ENCODE measurements around the gene FRAT1.
"Not testable (repeated sequence)": the region's sequence is repeated elsewhere in the genome, so short reads cannot be mapped to it uniquely, and the experiment has no call there.

The FRAT1 gene

DNA sequence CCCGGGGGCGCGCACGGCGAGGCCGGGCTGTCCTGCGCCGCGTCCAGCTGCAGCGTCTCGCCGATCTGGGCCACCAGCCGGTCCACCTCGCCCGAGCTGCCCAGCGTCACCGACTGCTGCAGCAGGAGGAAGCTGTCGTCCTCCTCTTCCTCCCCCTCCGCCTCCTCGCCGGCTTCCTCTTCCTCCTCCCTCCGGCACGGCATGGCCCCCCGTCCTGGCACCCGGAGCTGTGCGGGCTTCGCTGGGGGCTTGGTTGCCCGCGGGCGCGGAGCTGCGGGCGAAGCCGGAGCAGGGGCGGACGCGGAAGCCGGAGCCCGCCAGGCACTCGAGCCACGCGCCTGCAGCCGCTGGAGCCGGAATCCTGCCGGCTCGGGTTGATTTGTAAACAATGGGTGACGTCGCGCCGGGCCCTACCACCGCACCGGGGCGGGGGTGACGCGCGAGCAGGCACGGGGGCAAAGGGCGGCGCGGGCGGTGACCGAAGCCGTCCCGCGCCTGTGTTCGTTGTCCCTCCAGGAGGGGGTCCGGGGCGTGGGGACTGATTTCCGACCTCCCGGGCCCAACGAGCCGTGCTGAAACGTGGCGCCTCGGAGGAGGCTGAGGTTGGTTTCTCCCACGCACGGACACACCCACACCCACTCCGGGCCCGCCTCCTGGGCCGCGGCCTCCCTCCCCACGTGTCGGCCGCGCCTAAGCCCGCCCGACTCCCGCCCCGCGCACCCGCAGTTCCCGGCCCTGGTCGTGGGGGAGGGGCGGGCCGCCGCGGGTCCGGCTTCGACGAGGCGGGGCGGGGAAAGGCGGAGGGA, 15.5 kb downstream of the FRAT1 start, which contains the start of gene FRAT2:
Gene FRAT2 (minus strand): TSS at position 360 of the 806 bp plus-strand sequence. CDS start 157 bp downstream, at position 203.
- H3K27ac ChIP-seq (ENCODE audit: low read depth in 2 of 2, low read length in 2 of 2): peak within 1 kb of the TSS; percentile 91 to 94
- H3K9ac ChIP-seq (ENCODE audit: low read depth in 1 of 2, low read length in 2 of 2): peak within 1 kb of the TSS; percentile 94 to 97
- no peaks in the 10 kb centered on the region for H3K9me3 ChIP-seq (ENCODE audit: control insufficient read depth in 2 of 2, low read length in 2 of 2)
- H3K4me3 ChIP-seq (ENCODE audit: low read length in 2 of 2): peak within 1 kb of the TSS; percentile 89 to 91
- peaks cover 0 to 2% of the 10 kb centered on the region in 2 donors for H3K36me3 ChIP-seq (ENCODE audit: control insufficient read depth in 2 of 2, insufficient read depth in 2 of 2, low read length in 2 of 2)
- no peaks in the 10 kb centered on the region for H3K27me3 ChIP-seq (ENCODE audit: control insufficient read depth in 2 of 2, insufficient read depth in 2 of 2, low read length in 2 of 2)
- H3K4me1 ChIP-seq (ENCODE audit: control insufficient read depth in 2 of 2, insufficient read depth in 2 of 2, low read length in 2 of 2): peaks cover 34 to 42% of the 10 kb centered on the region in 2 donors

DNA sequence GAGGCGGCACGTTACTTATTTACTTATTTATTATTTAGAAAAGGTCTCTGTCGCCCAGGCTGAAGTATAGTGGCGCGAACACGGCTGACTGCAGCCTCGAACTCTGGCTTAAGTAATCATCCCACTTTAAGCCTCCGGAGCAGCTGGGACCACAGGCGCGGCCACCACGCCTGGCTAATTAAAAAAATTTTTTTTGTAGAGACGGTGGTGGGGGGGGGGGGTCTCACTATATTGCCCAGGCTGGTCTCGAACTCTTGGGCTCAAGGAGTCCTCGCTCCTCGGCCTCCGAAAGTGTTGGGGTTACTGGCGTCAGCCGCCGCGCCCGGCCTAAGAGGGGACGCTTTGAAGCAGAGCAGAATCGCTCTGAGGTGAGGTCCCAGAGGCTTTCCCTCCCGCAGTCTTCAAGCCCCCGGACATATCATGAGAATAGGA, 16.1 kb downstream of the FRAT1 start:
- Histone ChIP-seq H3K4me1 (ENCODE audit: control insufficient read depth in 2 of 2, insufficient read depth in 2 of 2, low read length in 2 of 2) (peaks cover 28 to 37% of the 10 kb centered on the region in 2 donors), H3K27ac (ENCODE audit: low read depth in 2 of 2, low read length in 2 of 2) (peak overlapping the region; percentile 91 to 94), H3K9me3 (ENCODE audit: control insufficient read depth in 2 of 2, low read length in 2 of 2) (no peaks in the 10 kb centered on the region), H3K9ac (ENCODE audit: low read depth in 1 of 2, low read length in 2 of 2) (peak overlapping the region; percentile 34 to 94), H3K27me3 (ENCODE audit: control insufficient read depth in 2 of 2, insufficient read depth in 2 of 2, low read length in 2 of 2) (no peaks in the 10 kb centered on the region), H3K36me3 (ENCODE audit: control insufficient read depth in 2 of 2, insufficient read depth in 2 of 2, low read length in 2 of 2) (peaks cover 0 to 2% of the 10 kb centered on the region in 2 donors), H3K4me3 (ENCODE audit: low read length in 2 of 2) (peak overlapping the region; percentile 89 to 91)

DNA sequence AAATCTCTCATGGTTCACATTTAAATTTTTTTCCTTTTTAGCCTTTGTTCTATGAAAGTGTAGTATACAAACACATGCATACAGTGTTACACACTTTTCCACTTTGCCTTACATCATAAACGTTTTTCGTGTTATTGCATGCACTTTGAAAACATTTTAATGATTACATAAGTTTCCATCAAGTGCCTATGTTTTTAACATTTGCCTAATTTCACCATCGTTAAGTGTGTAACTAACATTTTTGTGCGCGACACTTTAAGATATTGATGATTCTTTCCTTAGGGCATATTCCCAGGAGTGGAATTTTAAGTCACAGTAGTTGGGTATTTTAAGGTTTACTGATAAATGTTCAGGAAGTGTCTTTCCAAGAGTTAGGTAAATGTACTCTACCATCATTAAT, 16.9 kb downstream of the FRAT1 start:
- Histone ChIP-seq H3K9me3 (ENCODE audit: control insufficient read depth in 2 of 2, low read length in 2 of 2) (no peaks in the 10 kb centered on the region), H3K4me3 (ENCODE audit: low read length in 2 of 2) (no peak overlapping the region), H3K36me3 (ENCODE audit: control insufficient read depth in 2 of 2, insufficient read depth in 2 of 2, low read length in 2 of 2) (peaks cover 0 to 2% of the 10 kb centered on the region in 2 donors), H3K9ac (ENCODE audit: low read depth in 1 of 2, low read length in 2 of 2) (no peak overlapping the region), H3K4me1 (ENCODE audit: control insufficient read depth in 2 of 2, insufficient read depth in 2 of 2, low read length in 2 of 2) (peaks cover 26 to 35% of the 10 kb centered on the region in 2 donors), H3K27ac (ENCODE audit: low read depth in 2 of 2, low read length in 2 of 2) (peak overlapping the region; percentile 53 to 66), H3K27me3 (ENCODE audit: control insufficient read depth in 2 of 2, insufficient read depth in 2 of 2, low read length in 2 of 2) (no peaks in the 10 kb centered on the region)

DNA sequence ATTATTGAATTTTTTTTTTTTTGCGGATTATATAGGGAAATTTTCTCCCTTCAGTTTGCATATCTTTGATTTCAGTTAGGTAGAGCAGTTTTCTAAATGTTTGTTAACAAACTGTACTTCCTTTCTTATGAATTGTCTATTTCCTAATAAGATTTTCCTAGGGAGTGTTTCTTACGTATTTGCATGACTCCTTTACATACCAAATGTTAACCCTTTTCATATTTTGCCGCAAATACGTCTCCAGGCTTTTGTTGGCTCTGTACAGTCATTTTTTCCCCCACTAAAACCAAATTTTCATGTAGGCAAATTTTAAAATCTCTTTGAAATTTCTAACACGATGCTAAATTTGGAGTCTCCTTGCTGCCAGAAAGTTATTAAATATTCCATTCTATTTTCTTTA, 17.4 kb downstream of the FRAT1 start:
- H3K27ac ChIP-seq (ENCODE audit: low read depth in 2 of 2, low read length in 2 of 2): peak overlapping the region; percentile 53 to 66
- no peaks in the 10 kb centered on the region for H3K9me3 ChIP-seq (ENCODE audit: control insufficient read depth in 2 of 2, low read length in 2 of 2)
- H3K27me3 ChIP-seq (ENCODE audit: control insufficient read depth in 2 of 2, insufficient read depth in 2 of 2, low read length in 2 of 2): no peaks in the 10 kb centered on the region
- peak overlapping the region in 1 of 2 donors; percentile 19 for H3K9ac ChIP-seq (ENCODE audit: low read depth in 1 of 2, low read length in 2 of 2)
- H3K36me3 ChIP-seq (ENCODE audit: control insufficient read depth in 2 of 2, insufficient read depth in 2 of 2, low read length in 2 of 2): no peaks in the 10 kb centered on the region
- H3K4me1 ChIP-seq (ENCODE audit: control insufficient read depth in 2 of 2, insufficient read depth in 2 of 2, low read length in 2 of 2): peaks cover 22 to 30% of the 10 kb centered on the region in 2 donors
- no peak overlapping the region for H3K4me3 ChIP-seq (ENCODE audit: low read length in 2 of 2)

DNA sequence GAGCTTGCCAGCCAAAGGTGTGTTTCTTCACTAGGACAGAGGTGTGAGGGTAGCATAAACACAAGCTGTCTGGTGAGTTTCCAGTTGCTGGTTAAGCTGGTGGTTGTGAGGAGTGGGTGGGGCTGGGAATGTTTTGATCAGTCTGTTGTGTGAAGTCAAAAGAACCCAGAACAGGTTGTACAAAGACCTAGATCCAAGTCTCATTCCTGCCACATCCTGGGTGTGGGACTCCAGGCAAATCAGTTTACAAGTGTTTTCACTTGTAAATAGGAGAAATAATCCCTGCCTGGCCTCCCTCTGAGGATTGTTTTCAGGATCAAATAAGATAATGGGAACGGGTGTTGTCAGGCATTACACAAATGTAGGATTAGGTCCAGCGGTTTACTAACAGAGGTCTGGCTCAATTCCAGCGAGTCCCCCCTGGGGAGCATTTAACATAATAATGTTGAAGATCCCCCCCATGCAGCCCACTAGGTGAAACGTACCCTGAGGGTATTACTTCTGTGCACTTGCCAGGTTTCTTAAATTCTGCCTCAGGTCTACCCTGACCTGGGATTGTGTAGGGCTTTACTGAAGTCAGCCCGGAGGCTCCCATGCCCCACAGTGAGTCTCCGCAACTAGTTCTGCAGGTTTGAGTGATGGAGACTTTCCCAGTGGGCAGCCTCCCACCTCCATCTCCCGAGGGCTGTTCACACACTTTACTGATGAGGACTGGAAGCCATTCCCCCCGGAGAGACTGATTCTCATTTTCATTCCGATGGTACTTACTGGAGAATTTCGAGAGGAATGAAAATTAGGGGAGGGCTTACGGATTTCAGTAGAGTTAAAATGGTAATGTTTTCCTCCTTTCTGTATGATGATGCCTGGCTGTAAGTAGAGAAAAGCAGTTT, 18.1 kb downstream of the FRAT1 start:
- Histone ChIP-seq H3K27ac (ENCODE audit: low read depth in 2 of 2, low read length in 2 of 2) (peak overlapping the region; percentile 53 to 66), H3K9ac (ENCODE audit: low read depth in 1 of 2, low read length in 2 of 2) (peak overlapping the region in 1 of 2 donors; percentile 23), H3K9me3 (ENCODE audit: control insufficient read depth in 2 of 2, low read length in 2 of 2) (no peaks in the 10 kb centered on the region), H3K4me1 (ENCODE audit: control insufficient read depth in 2 of 2, insufficient read depth in 2 of 2, low read length in 2 of 2) (peaks cover 16 to 23% of the 10 kb centered on the region in 2 donors), H3K36me3 (ENCODE audit: control insufficient read depth in 2 of 2, insufficient read depth in 2 of 2, low read length in 2 of 2) (no peaks in the 10 kb centered on the region), H3K4me3 (ENCODE audit: low read length in 2 of 2) (no peak overlapping the region), H3K27me3 (ENCODE audit: control insufficient read depth in 2 of 2, insufficient read depth in 2 of 2, low read length in 2 of 2) (no peaks in the 10 kb centered on the region)

DNA sequence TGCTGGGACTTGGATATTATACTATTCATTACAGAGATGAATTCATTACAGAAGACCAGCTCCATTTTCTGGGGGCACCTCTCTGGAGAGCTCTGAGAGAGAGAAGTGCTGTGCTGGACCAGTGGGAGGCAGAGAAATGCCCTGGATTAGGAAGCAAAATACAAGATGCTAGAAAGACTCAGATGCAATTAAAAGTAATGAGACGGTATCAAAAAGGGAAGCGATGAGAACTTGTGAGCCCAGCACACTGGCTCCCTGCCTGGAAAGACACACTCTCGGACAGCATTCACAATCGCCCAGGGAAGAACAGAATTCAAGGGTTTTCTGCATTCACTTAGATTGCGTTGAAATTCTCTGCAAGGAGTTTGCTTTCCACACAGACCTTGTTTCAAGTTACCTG, 19.0 kb downstream of the FRAT1 start:
- H3K27me3 ChIP-seq (ENCODE audit: control insufficient read depth in 2 of 2, insufficient read depth in 2 of 2, low read length in 2 of 2): no peaks in the 10 kb centered on the region
- H3K9ac ChIP-seq (ENCODE audit: low read depth in 1 of 2, low read length in 2 of 2): no peak overlapping the region
- peaks cover 16 to 20% of the 10 kb centered on the region in 2 donors for H3K4me1 ChIP-seq (ENCODE audit: control insufficient read depth in 2 of 2, insufficient read depth in 2 of 2, low read length in 2 of 2)
- H3K9me3 ChIP-seq (ENCODE audit: control insufficient read depth in 2 of 2, low read length in 2 of 2): no peaks in the 10 kb centered on the region
- H3K27ac ChIP-seq (ENCODE audit: low read depth in 2 of 2, low read length in 2 of 2): no peak overlapping the region
- H3K4me3 ChIP-seq (ENCODE audit: low read length in 2 of 2): no peak overlapping the region
- H3K36me3 ChIP-seq (ENCODE audit: control insufficient read depth in 2 of 2, insufficient read depth in 2 of 2, low read length in 2 of 2): no peaks in the 10 kb centered on the region

DNA sequence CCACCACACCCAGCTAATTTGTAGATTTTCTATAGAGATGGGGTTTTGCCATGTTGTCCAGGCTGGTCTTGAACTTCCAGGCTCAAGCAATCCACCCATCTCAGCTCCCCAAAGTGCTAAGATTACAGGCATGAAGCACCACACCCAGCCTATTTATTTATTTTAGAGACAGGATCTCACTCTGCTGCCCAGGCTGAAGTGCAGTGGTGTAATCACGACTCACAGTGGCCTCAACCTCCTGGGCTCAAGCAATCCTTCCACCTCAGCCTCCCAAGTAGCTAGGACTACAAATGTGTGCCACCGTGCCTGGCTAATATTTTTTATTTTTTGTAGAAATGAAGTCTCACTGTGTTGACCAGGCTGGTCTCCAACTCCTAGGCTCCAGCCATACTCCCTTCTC, 22.3 kb downstream of the FRAT1 start:
- Histone ChIP-seq H3K9ac (ENCODE audit: low read depth in 1 of 2, low read length in 2 of 2) (no peak overlapping the region), H3K27me3 (ENCODE audit: control insufficient read depth in 2 of 2, insufficient read depth in 2 of 2, low read length in 2 of 2) (no peaks in the 10 kb centered on the region), H3K36me3 (ENCODE audit: control insufficient read depth in 2 of 2, insufficient read depth in 2 of 2, low read length in 2 of 2) (no peaks in the 10 kb centered on the region), H3K4me3 (ENCODE audit: low read length in 2 of 2) (no peak overlapping the region), H3K27ac (ENCODE audit: low read depth in 2 of 2, low read length in 2 of 2) (no peak overlapping the region), H3K9me3 (ENCODE audit: control insufficient read depth in 2 of 2, low read length in 2 of 2) (no peaks in the 10 kb centered on the region), H3K4me1 (ENCODE audit: control insufficient read depth in 2 of 2, insufficient read depth in 2 of 2, low read length in 2 of 2) (peaks cover 8 to 10% of the 10 kb centered on the region in 2 donors)

DNA sequence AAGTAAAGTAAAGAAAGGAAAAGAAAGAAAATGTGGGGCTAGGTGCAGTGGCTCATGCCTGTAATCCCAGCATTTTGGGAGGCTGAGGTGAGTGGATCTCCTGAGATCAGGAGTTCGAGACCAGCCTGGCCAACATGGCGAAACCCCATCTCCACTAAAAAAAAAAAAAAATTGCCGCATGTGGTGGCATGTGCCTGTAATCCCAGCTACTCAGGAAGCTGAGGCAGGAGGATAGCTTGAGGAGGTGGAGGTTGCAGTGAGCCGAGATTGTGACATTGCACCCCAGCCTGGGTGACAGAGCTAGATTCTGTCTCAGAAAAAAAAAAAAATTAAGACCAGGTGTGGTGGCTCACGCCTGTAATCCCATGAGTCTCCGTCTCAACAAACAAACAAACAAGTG, 24.6 kb downstream of the FRAT1 start:
- H3K27me3 ChIP-seq (ENCODE audit: control insufficient read depth in 2 of 2, insufficient read depth in 2 of 2, low read length in 2 of 2); H3K4me3 ChIP-seq (ENCODE audit: low read length in 2 of 2); H3K4me1 ChIP-seq (ENCODE audit: control insufficient read depth in 2 of 2, insufficient read depth in 2 of 2, low read length in 2 of 2): not testable (repeated sequence)

DNA sequence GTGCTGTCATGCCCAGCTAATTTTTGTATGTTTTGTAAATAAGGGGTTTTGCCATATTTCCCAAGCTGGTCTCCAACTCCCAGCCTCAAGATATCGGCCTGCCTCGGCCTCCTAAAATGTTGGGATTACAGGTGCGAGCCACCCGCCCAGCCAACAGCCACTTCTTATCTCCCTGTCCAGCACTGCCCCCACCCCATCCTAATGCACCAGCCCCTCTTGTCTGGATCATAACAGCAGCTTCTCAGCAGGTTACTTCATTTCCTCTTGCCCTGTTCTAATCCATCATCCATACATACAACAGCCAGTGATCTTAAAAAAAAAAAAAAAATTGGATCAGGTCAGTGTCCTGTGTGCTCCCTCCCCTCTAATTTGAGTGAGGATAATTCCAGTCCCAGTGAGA, 28.2 kb downstream of the FRAT1 start:
- Histone ChIP-seq H3K9ac (ENCODE audit: low read depth in 1 of 2, low read length in 2 of 2) (no peak overlapping the region), H3K27ac (ENCODE audit: low read depth in 2 of 2, low read length in 2 of 2) (no peak overlapping the region), H3K4me3 (ENCODE audit: low read length in 2 of 2) (no peak overlapping the region), H3K9me3 (ENCODE audit: control insufficient read depth in 2 of 2, low read length in 2 of 2) (no peaks in the 10 kb centered on the region), H3K4me1 (ENCODE audit: control insufficient read depth in 2 of 2, insufficient read depth in 2 of 2, low read length in 2 of 2) (peaks cover 9 to 12% of the 10 kb centered on the region in 2 donors), H3K27me3 (ENCODE audit: control insufficient read depth in 2 of 2, insufficient read depth in 2 of 2, low read length in 2 of 2) (no peaks in the 10 kb centered on the region), H3K36me3 (ENCODE audit: control insufficient read depth in 2 of 2, insufficient read depth in 2 of 2, low read length in 2 of 2) (no peaks in the 10 kb centered on the region)

More for the DNA sequence above, 24.6 kb downstream of the FRAT1 start:
- H3K9me3 ChIP-seq (ENCODE audit: control insufficient read depth in 2 of 2, low read length in 2 of 2); H3K27ac ChIP-seq (ENCODE audit: low read depth in 2 of 2, low read length in 2 of 2); H3K36me3 ChIP-seq (ENCODE audit: control insufficient read depth in 2 of 2, insufficient read depth in 2 of 2, low read length in 2 of 2); H3K9ac ChIP-seq (ENCODE audit: low read depth in 1 of 2, low read length in 2 of 2): not testable (repeated sequence)

Measured in mucosa of rectum (tissue), 2 donors.